A549 (cell line): ENCODE data around the gene PLEKHA7.

Experiments used
- CBX2 ChIP-seq: fragments of 200-600 bp; sonication (generic); IDR thresholded peaks from 2 replicates; pipeline ENCODE4 v1.6.1; 2016; ENCODE audit warnings: low read depth, mild to moderate bottlenecking, borderline replicate concordance
- CEBPB ChIP-seq, 2 experiments: fragments of >200 bp in 1 of 2; sonication (Bioruptor Twin) in 1 of 2; formaldehyde crosslinking in 1 of 2; IDR thresholded peaks; 2 replicates each; pipeline ENCODE4 v1.6.1; 2012 to 2016
- ESRRA ChIP-seq: fragments of 150-350 bp; IDR thresholded peaks from 2 replicates; pipeline ENCODE4 v1.6.1; 2014; ENCODE audit warnings: mild to moderate bottlenecking, low read length, borderline replicate concordance
- KDM1A ChIP-seq: fragments of 200-600 bp; sonication (generic); IDR thresholded peaks from 2 replicates; pipeline ENCODE4 v1.6.1; 2016; ENCODE audit warnings: low read depth, mild to moderate bottlenecking
- POLR2A ChIP-seq: IDR thresholded peaks from 2 replicates; pipeline ENCODE4 v1.6.1; 2012; ENCODE audit warnings: mild to moderate bottlenecking, low read length
- POLR2AphosphoS2 ChIP-seq: conservative IDR thresholded peaks from 2 replicates; pipeline ENCODE4 v1.6.1; 2012; ENCODE audit warnings: low read length, improper control_type of control experiment, inconsistent platforms
- TF ChIP-seq, protein P1 (sequence below): fragments of >200 bp; sonication (Bioruptor Twin); formaldehyde crosslinking; IDR thresholded peaks from 3 replicates; pipeline ENCODE4 v1.5.1; 2016
- TF ChIP-seq, protein P2 (sequence below): fragments of 450-650 bp; IDR thresholded peaks from 2 replicates; pipeline ENCODE4 v1.6.1; 2014; ENCODE audit warnings: antibody characterized with exemption
- TF ChIP-seq, protein P3 (sequence below): IDR thresholded peaks from 2 replicates; pipeline ENCODE4 v1.6.1; 2012
- TF ChIP-seq, protein P4 (sequence below): IDR thresholded peaks from 2 replicates; pipeline ENCODE4 v1.6.1; 2012

DNA sequence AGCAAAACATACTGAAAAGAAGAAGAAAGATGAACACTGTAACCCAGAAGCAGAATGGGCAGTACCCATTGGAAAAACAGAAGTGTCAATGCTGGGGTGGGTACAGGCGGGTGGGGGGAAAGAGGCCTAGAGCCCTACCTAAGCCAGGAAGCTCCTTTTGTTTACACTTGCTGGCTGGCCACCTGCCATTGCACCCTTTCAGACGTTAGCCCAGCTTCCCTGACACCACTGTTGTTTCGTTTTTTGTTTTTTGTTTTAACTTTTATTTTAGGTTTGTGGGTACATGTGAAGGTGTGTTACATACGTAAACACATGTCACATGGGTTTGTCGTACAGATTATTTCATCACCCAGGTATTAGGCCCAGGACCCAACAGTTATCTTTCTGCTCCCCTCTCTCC, 55.4 kb downstream of the PLEKHA7 start:
- TF ChIP-seq, protein P1, sequence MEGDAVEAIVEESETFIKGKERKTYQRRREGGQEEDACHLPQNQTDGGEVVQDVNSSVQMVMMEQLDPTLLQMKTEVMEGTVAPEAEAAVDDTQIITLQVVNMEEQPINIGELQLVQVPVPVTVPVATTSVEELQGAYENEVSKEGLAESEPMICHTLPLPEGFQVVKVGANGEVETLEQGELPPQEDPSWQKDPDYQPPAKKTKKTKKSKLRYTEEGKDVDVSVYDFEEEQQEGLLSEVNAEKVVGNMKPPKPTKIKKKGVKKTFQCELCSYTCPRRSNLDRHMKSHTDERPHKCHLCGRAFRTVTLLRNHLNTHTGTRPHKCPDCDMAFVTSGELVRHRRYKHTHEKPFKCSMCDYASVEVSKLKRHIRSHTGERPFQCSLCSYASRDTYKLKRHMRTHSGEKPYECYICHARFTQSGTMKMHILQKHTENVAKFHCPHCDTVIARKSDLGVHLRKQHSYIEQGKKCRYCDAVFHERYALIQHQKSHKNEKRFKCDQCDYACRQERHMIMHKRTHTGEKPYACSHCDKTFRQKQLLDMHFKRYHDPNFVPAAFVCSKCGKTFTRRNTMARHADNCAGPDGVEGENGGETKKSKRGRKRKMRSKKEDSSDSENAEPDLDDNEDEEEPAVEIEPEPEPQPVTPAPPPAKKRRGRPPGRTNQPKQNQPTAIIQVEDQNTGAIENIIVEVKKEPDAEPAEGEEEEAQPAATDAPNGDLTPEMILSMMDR = no peak
- TF ChIP-seq KDM1A (no peak), CEBPB (IDR thresholded peaks at IDR 0.05) (no peak), ESRRA (no peak), POLR2AphosphoS2 (no peak), POLR2A (no peak), CBX2 (no peak)
- TF ChIP-seq, protein P2, sequence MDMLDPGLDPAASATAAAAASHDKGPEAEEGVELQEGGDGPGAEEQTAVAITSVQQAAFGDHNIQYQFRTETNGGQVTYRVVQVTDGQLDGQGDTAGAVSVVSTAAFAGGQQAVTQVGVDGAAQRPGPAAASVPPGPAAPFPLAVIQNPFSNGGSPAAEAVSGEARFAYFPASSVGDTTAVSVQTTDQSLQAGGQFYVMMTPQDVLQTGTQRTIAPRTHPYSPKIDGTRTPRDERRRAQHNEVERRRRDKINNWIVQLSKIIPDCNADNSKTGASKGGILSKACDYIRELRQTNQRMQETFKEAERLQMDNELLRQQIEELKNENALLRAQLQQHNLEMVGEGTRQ = no peak
- TF ChIP-seq, protein P3, sequence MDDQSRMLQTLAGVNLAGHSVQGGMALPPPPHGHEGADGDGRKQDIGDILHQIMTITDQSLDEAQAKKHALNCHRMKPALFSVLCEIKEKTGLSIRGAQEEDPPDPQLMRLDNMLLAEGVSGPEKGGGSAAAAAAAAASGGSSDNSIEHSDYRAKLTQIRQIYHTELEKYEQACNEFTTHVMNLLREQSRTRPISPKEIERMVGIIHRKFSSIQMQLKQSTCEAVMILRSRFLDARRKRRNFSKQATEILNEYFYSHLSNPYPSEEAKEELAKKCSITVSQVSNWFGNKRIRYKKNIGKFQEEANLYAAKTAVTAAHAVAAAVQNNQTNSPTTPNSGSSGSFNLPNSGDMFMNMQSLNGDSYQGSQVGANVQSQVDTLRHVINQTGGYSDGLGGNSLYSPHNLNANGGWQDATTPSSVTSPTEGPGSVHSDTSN = no peak
- TF ChIP-seq, protein P4, sequence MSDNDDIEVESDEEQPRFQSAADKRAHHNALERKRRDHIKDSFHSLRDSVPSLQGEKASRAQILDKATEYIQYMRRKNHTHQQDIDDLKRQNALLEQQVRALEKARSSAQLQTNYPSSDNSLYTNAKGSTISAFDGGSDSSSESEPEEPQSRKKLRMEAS = no peak
